ENCODE results near the gene ATP1B2.
"Not testable (repeated sequence)": the region's sequence is repeated elsewhere in the genome, so short reads cannot be mapped to it uniquely, and the experiment has no call there.

Gene ATP1B2, protein sequence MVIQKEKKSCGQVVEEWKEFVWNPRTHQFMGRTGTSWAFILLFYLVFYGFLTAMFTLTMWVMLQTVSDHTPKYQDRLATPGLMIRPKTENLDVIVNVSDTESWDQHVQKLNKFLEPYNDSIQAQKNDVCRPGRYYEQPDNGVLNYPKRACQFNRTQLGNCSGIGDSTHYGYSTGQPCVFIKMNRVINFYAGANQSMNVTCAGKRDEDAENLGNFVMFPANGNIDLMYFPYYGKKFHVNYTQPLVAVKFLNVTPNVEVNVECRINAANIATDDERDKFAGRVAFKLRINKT

DNA sequence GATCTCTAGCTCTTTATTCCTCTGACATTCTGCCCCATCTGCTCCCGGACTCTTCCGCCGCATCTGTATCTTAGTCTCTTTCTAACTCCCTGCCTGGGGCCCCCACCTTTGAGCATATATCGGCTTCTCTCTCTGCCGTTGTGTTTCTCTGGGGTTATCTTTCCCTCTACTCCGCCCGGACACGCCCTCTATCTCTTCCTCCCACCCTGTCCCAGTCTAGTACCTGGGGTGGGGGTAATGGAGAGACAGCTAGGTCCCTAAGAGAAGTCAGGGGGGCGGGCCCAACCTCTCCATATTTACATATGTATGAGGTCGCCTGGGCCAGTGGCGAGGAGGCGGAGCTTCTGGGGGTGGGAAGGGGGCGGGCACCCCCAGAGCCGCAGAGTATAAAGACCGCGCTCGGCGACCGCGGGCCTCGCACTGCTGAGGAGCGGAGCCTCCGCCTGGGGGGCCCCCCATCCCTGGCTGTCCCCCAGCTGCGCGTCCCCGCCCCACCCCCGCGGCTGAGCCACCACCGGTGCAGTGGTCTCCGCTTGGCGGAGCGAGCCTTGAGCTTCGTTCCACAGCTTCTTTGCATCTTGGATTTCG is at the start of gene ATP1B2:
Gene ATP1B2, plus strand, starts transcription at position 418 of the 588 bp plus-strand sequence. CDS start 593 bp downstream, outside the sequence.
- peak; percentile 23 for DNase-seq (ENCODE audit: low read depth)

DNA sequence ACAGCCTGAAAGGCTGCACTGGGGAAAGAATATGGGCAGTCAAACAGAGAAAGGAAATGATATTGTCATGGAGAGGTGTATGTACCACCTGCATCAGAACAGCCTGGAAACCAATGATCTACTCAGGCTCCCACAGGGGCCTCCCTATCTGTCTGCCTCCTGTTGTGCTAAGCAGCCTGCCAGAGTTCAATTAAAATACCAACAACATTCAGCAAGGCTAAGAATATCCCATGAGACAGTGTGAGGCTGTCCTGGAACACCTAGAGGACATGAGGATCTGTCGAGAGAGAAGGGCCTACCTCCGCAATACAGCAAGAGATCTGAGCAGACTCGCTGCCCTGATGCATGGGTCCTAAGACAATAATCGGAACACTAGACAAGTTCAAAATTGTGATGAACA is 44.4 kb upstream of the ATP1B2 start:
- DNase-seq (ENCODE audit: low read depth): no peak

DNA sequence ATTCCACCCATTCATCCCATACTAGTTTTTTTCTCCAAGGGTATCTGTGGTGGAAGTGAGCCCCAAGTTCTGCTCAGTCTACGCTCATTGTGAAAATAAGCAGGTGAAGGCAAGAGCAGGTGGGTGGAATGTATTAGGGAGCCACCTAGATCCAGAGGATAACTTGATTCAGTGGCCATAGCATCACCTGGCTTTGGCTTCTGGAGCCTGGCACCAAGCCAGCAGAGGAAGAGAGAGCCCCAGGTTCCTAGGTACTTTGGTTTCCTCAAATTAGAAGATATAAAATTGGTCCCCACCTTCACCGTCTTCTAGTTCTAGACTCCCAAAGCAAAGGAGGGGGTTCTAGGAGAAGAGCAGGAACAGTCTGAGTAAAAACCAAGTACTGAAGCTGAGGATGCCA is 40.1 kb upstream of the ATP1B2 start:
- DNase-seq (ENCODE audit: low read depth): no peak

DNA sequence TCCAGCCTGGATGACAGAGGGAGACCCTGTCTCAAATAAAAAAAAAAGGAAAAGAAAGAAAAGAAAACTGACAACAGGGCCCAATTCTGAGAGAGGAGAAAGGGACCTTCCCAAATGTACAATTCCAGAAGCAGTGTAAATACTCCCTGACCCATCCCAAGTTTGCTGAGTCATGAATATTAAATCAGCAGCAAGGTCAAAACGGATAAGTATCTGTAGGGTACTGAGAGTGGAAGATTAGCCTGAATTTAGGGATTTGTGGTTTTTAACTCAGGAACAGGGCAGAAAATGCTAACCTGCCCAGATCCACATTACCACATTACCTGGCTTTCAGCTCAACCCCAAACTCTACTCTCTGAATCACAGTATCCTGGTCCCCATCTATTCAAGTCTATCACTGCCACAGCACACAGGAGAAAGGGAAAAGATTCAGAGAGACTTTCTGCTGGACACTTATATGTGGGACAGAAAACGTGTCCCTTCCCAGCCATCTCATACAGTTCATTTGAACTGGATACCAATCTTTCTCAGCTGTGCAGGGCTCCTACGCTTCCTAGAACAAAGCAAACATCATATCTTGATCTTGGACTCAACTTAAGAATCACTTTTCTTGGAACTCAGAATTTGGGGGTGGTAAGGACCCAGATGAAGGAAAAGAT is 39.0 kb upstream of the ATP1B2 start:
- no peak for DNase-seq (ENCODE audit: low read depth)

DNA sequence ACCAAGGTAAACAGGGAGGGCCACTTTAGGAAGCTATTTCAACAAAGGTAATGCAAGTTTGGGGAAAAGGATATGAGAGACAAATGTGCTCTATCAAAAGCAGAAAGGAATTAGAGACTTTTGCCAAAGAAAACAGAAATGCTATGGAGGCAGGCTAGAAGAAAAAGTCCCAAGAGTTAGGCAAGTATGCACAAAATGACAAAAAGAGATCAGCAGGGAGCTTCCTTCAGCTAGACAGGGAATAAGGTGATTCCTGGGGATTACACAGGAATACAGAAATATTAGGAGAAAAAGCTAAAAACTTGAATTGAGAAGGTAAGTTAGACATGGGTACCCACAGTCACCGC is 38.5 kb upstream of the ATP1B2 start:
- peak; percentile 29 for DNase-seq (ENCODE audit: low read depth)

DNA sequence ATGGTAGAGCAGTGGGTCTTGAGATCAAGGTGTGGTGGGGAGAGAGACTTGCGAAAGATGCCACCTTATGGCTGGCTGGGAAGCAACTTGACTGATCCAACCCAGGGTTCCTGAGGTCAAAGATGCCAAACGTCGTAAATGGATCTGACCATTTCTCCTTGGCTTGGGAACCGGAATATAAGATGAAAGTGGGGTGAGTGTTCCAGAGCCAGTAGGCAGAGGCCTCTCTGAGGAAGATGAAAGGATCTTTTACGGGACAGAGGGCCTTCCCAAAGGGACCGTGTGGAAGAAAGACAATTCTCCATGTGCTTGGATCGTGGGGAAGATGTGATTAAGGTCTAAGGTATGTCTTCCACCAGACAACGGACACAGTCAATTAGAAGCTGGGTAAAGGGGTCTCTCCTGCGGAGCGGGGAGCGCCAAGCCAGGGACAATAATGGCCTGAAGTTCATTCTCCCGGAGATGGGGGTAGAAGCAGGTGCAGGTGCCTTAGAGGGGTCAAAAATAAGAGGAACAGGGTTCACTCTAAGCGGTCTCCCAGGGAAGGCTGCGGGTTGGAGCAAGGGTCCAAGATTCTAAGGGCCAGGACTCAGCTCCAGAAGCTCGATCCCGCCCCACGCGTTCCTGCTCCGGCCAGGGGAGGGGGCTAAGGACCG is 36.8 kb upstream of the ATP1B2 start:
- peak; percentile 38 for DNase-seq (ENCODE audit: low read depth)

DNA sequence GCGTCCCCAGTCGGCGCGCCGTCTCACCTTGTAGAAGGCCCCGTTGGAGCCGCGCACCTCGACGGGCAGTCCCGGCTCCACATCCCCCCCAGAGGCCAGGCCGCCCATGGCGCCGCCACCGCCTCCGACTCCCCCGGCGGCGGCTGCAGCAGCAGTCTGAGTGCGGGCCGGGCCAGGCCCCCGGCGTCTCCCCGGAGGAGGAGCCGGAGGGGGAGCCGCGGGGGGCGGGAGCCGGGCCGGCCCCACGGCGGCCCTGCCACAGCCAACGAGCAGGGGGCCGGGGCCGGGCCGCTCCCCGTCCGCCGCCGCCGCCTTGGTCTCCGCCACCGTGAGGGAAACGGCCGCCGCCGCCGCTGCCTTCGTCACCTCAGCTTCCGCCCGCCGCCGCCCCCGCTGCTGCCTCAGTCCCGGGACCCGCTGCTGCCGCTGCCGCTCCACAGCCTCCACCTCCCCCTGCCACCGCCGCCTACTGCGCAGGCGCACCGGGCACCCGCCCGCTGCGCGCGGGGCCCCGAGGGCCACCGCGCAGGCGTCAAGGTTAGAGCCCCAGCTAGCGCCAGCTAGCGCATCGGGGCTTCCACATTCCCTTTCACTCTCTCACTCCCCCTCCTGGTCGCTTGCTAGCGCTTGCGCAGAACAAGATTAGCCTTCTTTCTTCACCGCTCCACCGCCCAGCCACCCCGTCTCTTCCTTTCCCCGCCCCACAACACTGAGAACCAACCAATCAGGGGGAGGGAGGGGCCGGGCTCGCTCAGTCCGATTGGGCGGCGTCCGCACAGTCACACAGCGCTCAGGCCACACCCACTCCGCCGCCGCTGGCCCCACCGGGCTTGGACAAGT is 36.1 kb upstream of the ATP1B2 start, which contains the start of gene FXR2:
Gene FXR2, minus strand, starts transcription at position 473 of the 840 bp plus-strand sequence. Its CDS starts 365 bp downstream, at position 108.
- DNase-seq (ENCODE audit: low read depth): peak; percentile 100

DNA sequence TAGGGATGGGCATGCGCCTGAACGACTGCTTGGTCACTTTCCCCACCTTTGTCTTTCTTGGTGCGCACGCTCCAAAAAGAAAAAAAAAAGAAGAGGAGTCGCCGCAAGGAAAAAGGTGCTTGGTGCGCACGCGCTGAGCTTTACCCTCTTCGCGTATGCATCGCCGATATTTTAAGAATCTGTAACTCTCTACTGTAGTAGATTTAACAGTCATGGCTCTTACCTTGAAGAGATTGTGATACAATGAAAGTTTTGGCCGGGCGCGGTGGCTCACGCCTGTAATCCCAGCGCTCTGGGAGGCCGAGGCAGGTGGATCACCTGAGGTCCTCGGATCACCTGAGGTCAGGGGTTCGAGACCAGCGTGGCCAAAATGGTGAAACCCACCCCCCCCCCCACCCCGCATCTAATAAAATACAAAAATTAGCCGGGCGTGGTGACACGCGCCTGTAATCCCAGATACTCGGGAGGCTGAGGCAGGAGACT is 35.4 kb upstream of the ATP1B2 start:
- no peak for DNase-seq (ENCODE audit: low read depth)

DNA sequence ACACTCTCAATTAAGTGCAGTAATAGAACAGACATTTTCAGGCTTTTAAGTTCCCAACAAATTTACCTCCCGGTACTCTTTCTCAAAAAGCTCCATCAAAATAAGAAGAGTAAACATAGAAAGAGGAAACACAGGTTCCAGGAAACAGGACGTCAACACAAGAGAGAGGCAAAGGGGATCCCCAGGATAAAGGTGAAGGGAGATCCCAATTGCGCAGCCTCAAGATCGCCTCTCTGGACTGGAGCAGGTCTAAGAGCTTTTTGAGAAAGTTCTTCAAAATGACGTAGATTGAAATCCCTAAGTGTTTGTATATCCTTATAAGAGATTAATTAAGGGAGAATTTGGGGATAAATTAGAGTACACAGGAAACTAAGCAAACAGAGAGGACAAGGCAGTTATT is 32.1 kb upstream of the ATP1B2 start:
- DNase-seq (ENCODE audit: low read depth): no peak

DNA sequence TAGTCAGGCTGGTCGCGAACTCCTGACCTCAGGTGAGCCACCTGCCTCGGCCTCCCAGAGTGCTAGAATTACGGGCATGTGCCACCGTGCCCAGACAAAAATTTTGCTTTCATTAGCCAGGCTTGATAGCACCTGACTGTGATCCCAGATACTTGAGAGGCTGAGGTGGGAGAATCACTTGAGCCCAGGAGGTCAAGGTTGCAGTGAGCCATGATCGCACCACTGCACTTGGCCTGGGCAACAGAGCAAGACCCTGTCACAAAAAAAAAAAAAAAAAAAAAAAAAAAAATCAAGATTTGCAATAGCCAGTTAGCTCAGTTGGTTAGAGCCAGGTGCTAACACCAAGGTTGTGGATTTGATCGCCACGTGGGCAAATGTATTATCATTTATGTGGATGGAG is 29.9 kb upstream of the ATP1B2 start:
- DNase-seq (ENCODE audit: low read depth): no peak

DNA sequence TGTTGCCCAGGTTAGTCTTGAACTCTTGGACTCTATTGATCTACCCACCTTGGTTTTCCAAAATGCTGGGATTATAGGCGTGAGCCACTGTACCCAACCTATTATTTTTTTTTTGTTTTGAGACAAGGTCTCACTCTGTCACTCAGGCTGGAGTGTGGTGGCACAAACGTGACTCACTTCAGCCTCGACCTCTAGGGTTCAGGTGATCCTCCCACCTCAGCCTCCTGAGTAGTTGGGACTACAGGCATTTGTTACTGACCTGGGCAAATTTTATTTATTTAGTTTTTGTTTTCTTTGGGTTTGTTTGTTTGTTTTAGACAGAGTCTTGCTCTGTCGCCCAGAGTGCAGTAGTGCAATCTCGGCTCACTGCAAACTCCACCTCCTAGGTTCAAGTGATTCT is 27.1 kb upstream of the ATP1B2 start:
- DNase-seq (ENCODE audit: low read depth): no peak

DNA sequence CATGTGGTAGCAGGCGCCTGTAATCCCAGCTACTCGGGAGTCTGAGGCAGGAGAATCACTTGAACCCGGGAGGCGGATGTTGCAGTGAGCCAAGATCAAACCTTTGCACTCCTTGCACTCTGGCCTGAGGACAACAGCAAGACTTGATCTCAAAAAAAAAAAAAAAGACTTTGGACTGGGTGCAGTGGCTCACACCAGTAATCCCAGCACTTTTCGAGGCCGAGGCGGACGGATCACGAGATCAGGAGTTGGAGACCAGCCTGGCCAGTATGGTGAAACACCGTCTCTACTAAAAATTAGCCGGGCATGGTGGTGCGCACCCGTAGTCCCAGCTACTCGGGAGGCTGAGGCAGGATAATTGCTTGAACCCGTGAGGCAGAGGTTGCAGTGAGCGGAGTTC is 25.0 kb upstream of the ATP1B2 start:
- not testable (repeated sequence) for DNase-seq (ENCODE audit: low read depth)

DNA sequence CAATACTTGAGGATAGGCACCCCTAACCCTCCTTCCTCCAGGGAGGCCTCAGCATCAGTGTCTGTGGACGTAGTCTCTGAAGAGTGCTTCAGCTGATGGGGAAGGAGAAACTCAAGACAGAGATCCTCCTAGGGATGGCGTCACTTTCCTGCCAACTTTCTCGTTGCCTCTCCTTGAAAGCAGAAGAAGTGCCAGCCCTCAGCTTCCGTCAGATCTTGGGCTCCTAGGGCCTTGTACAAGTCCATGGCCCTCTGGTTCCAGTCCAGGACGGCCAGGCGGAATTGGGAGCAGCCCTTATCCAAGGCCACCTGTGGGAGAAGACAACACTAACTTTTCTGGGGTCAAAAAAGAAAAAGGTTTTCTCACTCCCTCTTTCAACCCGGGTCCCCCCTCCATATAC is 24.4 kb upstream of the ATP1B2 start:
- DNase-seq (ENCODE audit: low read depth): no peak

DNA sequence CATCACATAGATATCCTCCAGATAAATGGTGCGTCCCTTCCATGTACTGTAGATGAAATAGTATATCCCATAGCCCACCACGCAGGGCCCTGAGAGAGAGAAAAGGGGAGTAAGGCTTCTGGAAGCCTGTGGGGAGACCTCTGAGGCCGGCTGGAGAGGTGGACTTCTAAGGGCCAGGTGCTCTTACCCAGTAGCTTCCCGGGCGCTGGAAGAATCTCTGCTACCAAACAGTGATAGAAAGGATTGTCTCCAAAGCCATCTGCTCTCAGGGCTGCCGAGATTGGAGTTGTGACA is 23.8 kb upstream of the ATP1B2 start:
- DNase-seq (ENCODE audit: low read depth): no peak

DNA sequence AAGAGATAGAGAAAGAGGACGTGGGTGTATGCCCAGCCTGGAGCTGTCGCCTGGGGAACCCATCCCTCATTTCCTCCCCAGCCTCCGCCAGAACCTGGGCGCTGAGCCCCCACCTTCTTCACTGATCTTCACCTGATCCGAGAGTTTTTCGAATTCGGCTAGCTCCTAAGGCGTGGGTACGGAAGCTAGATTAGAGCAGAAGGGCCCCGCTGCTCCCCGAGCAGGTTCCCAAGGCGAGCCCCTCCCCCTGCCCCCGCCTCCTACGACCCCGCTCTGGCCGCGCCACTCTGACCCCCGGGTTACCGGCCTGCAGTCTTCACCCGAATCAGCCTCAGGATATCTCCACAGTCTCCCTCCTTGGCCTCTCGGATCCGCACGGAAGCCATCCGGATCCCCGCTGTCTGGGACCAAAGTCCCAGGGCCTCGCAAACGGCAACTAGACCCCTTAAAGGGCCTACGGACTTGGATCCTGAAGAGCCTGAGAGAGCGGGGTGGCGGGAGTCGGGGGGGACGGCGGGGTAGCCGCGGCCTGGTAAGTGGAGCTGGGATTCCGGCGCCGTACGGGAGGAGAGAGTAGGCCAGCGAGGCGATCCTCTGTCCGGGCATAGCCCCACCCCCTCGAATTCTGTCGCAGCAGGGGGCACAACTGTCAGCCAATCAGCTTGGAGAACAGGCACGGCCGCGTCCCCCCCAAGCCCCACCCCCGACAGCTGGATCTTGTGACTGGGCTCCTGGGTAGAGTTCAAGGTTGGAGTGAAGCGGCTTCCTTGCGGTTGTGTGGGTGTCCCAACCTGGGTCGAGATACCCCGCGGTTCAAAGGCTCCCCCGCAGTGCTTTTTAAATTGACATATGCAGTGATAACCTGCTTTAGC is 23.2 kb upstream of the ATP1B2 start, which contains the start of gene SAT2:
Gene SAT2, minus strand, starts transcription at position 572 of the 872 bp plus-strand sequence. Its CDS starts 186 bp downstream, at position 386.
- DNase-seq (ENCODE audit: low read depth): peak; percentile 93

DNA sequence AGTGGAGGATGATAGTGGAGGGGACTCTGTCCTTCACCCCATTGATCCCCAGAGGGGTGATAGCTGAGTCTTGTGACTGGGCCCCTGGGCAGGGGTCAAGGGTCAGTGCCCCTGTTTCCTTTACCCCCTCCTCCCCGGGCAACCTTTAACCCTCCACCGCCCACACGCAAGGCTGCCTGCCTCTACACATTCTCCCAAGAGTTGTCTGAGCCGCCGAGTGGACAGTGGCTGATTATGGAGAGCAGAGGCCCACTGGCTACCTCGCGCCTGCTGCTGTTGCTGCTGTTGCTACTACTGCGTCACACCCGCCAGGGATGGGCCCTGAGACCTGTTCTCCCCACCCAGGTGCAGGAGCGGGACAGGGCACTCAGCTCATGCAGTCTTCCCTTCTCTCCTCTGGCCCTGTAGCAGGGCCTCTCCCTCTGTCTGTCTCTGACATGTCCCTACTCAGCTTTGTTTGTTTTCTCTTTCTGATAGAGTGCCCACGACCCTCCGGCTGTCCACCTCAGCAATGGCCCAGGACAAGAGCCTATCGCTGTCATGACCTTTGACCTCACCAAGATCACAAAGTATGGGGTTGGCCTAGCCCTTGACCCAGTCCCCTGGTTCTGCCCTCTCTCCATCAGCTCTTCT is 20.7 kb upstream of the ATP1B2 start, which contains the start of gene SHBG:
Gene SHBG, plus strand, starts transcription at position 197 of the 633 bp plus-strand sequence. Its CDS starts 38 bp downstream, at position 235.
- no peak for DNase-seq (ENCODE audit: low read depth)

DNA sequence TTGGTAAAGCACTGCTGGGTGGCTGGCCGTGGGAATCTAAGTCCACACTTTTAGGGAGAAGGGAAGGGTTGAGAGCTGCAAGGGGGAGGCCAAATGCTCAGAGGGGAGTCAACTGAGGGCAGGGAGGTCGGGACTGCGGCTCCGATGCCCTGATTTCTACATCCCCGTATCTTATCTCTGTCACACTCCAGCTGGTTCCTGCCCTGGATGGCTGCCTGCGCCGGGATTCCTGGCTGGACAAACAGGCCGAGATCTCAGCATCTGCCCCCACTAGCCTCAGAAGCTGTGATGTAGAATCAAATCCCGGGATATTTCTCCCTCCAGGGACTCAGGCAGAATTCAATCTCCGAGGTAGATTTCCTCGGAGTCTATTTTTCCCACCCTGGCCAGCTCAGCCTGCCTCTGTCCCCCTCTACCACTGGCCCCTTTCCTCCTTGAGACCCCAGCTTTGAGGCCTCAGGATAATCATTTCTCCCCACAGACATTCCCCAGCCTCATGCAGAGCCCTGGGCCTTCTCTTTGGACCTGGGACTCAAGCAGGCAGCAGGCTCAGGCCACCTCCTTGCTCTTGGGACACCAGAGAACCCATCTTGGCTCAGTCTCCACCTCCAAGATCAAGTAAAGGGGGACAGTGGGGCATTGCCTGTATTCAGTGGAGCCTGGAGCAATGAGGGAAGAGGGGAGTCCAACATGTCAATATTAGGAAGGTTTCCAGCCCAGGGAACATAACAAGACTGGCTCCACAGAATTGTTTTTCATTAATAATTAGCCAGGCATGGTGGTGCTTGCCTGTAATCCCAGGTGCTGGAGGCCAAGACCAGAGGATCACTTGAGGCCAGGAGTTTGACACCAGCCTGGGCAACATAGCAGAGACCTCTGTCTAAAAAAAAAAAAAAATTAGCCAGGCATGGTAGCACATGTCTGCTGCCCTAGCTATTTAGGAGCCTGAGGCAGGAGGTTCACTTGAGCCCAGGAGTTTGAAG is 19.0 kb upstream of the ATP1B2 start:
- DNase-seq (ENCODE audit: low read depth): no peak

DNA sequence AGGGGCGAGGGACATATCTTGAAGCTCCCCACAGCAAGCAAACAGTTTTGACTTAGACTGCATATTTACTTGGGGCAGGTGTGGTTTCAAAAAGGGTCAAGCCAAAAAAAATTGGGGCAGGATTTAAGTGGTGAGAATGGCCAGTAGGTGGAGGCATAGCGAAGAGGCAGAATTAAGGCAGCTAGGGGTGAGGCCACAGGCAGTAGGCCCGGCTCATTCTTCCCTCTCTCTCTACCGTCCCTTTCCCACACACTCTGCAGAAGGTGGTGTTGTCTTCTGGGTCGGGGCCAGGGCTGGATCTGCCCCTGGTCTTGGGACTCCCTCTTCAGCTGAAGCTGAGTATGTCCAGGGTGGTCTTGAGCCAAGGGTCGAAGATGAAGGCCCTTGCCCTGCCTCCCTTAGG is 18.2 kb upstream of the ATP1B2 start:
- DNase-seq (ENCODE audit: low read depth): peak; percentile 50

DNA sequence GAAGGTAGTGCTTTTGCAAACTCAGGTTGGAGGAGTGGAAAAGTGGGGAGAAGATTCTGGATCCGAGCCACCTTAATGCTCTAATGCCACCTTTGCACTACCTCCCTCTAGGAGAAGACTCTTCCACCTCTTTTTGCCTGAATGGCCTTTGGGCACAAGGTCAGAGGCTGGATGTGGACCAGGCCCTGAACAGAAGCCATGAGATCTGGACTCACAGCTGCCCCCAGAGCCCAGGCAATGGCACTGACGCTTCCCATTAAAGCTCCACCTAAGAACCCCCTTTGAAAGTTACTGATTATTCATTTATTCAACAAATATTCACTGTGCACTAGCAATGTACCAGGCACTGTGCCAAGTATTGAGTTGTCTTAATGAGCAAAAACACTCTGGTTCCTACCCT is 17.6 kb upstream of the ATP1B2 start:
- no peak for DNase-seq (ENCODE audit: low read depth)

Data from iris pigment epithelial cell (primary cell).